ENCODE measurements around the gene INO80E. TPM values are rescaled to one million over a fixed set of nuclear protein-coding genes. Genes with fewer than 3 reads are reported as not detected.

INO80E gene
- total RNA-seq, 1 experiment from 2014 or later, result 94.1 TPM

GRCh38 chr16:30009990-30010843, 14.2 kb downstream of the INO80E start:
- no peak overlapping the region for H3K14ac ChIP-seq (ENCODE audit: insufficient read depth, low read length)
- no peaks in the 10 kb centered on the region for H3K79me2 ChIP-seq (ENCODE audit: insufficient read depth, low read length)
- no peak overlapping the region for H4K5ac ChIP-seq (ENCODE audit: insufficient read length, low read depth, low read length)
- no peaks in the 10 kb centered on the region; the same call in 1 of the 2 replicates for H3K4me1 ChIP-seq (ENCODE audit: insufficient read depth, low read length)
- Mint-ChIP-seq H3K9me3 (no peaks in the 10 kb centered on the region), H3K27me3 (ENCODE audit: low read depth) (peaks cover 38% of the 10 kb centered on the region), H3K4me3 (peak overlapping the region; percentile 69 to 88), H3K36me3 (ENCODE audit: insufficient read depth in 1 of 3, low read depth in 3 of 3) (peaks cover 0 to 9% (median 5%) of the 10 kb centered on the region in 3 experiments; a peak in 6 of 7 replicates), H3K4me1 (peaks cover 9 to 22% of the 10 kb centered on the region in 2 experiments), H3K27ac (no peak overlapping the region)
- H3K27me3 ChIP-seq (ENCODE audit: insufficient read depth, low read length), result no peaks in the 10 kb centered on the region
- no peak overlapping the region for H3K23ac ChIP-seq (ENCODE audit: insufficient read length, low read depth, low read length)
- H3K4ac ChIP-seq (ENCODE audit: low read depth, low read length), result no peak overlapping the region
- no peak overlapping the region for H2BK15ac ChIP-seq (ENCODE audit: low read depth, low read length)
- no peak overlapping the region for H2AK5ac ChIP-seq (ENCODE audit: insufficient read length, low read length)
- H2BK20ac ChIP-seq (ENCODE audit: low read depth, low read length, poor library complexity, severe bottlenecking), result no peak overlapping the region
- no peak overlapping the region for H3K27ac ChIP-seq (ENCODE audit: insufficient read length, low read depth, low read length)
- peak overlapping the region; percentile 2 for H3K18ac ChIP-seq (ENCODE audit: insufficient read length, low read depth, low read length)
- peak overlapping the region; percentile 91 for H3K4me2 ChIP-seq (ENCODE audit: insufficient read depth, insufficient read length, low read length)
- WGBS (ENCODE audit: extremely low coverage, insufficient read length, low lambda C conversion rate), result no CpG with 5 or more reads among the region's 34 CpGs
- no peak overlapping the region for H2BK12ac ChIP-seq (ENCODE audit: insufficient read length, low read depth, low read length)
- no peak overlapping the region for H3K9ac ChIP-seq (ENCODE audit: extremely low read depth, insufficient read length, low read length)
- no peak overlapping the region for H3T11ph ChIP-seq (ENCODE audit: low read length)
- H2AFZ ChIP-seq (ENCODE audit: low read length), result no peak overlapping the region
- no peak overlapping the region for H4K8ac ChIP-seq (replicated peaks; ENCODE audit: insufficient read length, low read depth, low read length)
- peaks cover 16% of the 10 kb centered on the region for H3K23me2 ChIP-seq (ENCODE audit: insufficient read length, low read depth, low read length, poor library complexity, severe bottlenecking)
- H2BK5ac ChIP-seq (ENCODE audit: insufficient read length, low read length), result no peak overlapping the region
- H4K91ac ChIP-seq (ENCODE audit: insufficient read length, low read depth, low read length), result no peak overlapping the region
- H3K79me1 ChIP-seq (ENCODE audit: insufficient read depth, low read depth, low read length, poor library complexity, severe bottlenecking), result no peaks in the 10 kb centered on the region
- DNase-seq, result no peak
- no peak for TF ChIP-seq CTCF (conservative IDR thresholded peaks at IDR 0.05)
- H3K9me3 ChIP-seq (ENCODE audit: control insufficient read depth, low read depth, low read length), result no peaks in the 10 kb centered on the region
- H3K56ac ChIP-seq (ENCODE audit: insufficient read length, low read depth, low read length), result no peak overlapping the region
- no peak overlapping the region for H2BK120ac ChIP-seq (ENCODE audit: low read depth, low read length, poor library complexity, severe bottlenecking)
- H4K20me1 ChIP-seq (ENCODE audit: control insufficient read depth, insufficient read depth, insufficient read length), result no peaks in the 10 kb centered on the region
